Kasumi-1 (cell line): Measurements from ENCODE around the gene VIPR1.
"Not testable (repeated sequence)": the region's sequence is repeated elsewhere in the genome, so short reads cannot be mapped to it uniquely, and the experiment has no call there.

Experiments
- DNase-seq, 2 experiments: peaks; one replicate each; lab custom pipeline; 2025; lab: John Stamatoyannopoulos, UW

VIPR1 gene

DNA sequence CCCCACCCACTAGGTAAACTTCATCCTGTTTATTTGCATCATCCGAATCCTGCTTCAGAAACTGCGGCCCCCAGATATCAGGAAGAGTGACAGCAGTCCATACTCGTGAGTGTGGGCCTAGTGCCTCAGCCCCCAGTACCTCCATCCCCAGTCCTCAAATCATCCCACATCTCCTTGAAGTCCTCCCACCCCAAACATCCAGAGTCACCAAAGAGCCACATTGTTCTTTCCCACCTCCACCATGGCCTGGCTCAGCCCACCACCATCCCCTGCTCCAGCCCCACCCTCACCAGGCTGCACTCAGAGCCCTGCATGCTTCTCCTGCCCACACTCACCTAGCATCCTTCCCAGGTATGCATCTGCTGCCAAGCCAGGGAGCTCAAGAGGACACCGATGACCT is 29.8 kb downstream of the VIPR1 start:
- no peak for DNase-seq

DNA sequence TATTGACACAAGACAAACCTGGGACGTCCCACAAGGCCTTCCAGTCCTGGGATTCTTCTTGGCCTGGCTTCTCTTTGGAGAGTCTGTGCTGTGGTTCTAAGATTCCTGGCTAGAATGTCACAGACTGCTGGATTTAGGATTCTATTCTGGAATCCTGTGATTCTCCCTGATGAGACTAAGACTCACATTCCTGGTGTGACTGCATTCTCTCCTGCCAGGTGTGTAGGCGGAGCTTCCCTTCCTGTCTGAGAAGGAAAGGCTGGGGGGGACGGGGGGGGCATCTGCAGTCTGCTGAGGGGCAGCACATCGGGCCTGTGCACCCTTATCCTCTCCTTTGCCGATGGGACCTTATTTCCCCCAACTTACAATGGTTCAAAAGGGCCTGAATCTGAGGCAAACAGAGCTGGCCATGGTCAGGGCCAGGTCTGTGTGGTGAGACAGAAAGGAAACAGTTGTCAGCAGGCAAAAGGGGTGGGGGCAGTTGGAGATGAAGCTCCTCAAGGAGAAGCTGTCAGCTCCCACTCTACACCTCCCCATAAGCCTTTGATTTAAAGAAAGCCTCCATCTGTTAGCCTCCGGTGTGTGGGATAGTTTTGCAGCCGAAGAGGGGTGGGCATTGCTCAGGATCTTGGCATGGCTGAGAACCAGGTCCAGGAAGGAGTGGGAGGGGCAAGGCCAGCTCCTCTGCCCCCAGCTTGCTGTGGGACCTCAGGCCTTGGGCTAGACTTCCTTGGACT is 30.9 kb downstream of the VIPR1 start:
- DNase-seq: no peak

- DNase-seq: peak; percentile 58 to 82
These were observed 33.7 kb downstream of the VIPR1 start for GRCh38 chr3:42535981-42536784.

DNA sequence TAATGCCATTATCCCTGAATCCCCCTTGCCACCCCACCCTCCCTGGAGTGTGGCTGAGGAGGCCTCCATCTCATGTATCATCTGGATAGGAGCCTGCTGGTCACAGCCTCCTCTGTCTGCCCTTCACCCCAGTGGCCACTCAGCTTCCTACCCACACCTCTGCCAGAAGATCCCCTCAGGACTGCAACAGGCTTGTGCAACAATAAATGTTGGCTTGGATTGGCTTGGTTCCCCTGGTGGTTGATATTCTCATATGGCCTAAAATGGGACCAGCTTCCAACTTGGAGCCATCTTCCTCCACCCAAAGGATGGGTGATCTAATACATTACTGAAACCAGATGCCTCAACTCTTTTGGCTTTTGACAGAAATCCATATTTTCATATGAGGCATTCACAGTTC is 34.9 kb downstream of the VIPR1 start:
- DNase-seq: no peak

DNA sequence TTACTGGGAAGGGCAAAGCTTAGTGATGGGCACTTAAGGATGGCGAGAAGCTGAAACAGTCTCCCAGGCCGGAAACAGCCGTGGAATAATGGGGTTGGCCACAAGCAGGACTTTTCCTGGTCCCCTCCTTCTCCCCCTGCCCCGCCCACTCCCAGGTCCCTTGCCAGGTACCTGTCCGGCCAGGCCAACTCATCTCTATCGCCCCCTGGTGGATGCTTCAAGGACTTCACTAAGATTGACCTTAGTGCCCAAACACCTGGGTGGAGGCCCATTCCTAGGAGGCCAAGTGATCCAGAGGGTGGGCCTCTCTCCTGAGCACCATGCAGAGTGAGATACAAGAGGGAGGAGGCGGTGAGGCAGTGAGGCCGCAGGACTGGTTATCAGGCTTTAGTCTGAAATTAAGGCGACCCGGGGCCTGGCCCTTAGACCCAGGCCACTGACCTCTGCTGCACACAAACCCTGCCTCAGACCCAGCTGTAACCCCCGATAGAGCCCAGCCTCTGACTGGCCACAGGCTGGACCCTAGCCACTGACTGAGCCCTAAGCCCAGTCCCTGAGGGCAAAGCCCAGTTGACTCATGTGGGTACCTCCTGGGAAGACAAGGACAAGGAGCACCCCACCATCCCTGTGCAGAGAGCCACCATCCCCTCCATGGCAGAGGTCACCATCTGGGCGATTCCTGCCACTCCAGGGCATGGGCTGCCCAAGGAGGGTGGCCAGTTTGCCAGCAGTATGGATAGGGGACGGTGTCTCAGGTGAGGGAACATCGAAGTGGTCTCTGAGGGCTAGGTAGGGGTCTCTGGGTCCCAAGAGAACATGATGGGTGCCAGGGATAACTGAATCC is 37.6 kb downstream of the VIPR1 start:
- peak in 1 of 2 experiments; percentile 5 for DNase-seq

GRCh38 chr3:42541079-42541478 is 38.6 kb downstream of the VIPR1 start:
- no peak for DNase-seq

- no peak for DNase-seq
These were observed 42.2 kb downstream of the VIPR1 start for GRCh38 chr3:42544492-42545283.

- no peak for DNase-seq
These were observed 42.9 kb downstream of the VIPR1 start for GRCh38 chr3:42545284-42545900.

GRCh38 chr3:42546691-42547213 is 44.3 kb downstream of the VIPR1 start:
- no peak for DNase-seq

GRCh38 chr3:42547401-42547945 is 45.0 kb downstream of the VIPR1 start:
- DNase-seq: peak; percentile 48 to 57

DNA sequence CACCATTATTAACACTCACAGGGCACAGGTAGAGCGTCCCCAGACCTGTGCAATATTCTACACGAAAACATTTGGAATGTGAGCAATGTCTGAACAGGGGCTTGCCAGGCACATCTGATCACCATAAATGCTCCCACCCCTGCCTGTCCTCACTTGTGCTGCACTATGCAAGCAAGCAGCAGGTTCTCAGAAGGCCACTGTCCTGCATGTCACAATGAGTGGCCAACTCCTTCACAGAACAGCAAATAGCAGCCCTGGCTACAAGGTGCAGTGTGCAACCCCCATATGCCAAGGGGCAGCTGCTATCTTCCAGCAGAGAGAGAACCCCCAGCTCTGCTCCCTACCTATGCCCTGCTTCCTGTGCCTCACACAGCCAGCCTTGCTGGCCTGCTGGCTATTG is 46.7 kb downstream of the VIPR1 start:
- DNase-seq: no peak

GRCh38 chr3:42550250-42550649 is 47.8 kb downstream of the VIPR1 start:
- DNase-seq: no peak

DNA sequence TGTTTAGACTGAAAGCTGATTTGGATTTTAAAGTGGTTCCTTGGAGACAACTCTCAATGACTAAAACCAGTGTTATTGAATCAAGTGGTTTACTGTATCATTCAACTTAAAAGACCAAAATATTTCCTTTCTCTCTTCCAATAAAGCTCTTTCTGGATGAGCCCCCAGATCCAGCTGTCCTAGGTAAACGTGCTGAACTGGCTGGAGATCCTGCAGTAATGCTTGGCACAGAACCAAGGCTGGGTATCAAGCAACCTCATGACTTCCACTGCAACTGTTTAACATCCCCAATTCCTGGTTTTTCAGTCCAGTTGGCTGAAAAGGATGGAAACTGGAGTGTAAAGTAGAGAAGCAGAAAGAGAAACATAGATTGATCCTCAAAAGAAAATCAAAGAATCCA is 50.4 kb downstream of the VIPR1 start:
- no peak for DNase-seq

DNA sequence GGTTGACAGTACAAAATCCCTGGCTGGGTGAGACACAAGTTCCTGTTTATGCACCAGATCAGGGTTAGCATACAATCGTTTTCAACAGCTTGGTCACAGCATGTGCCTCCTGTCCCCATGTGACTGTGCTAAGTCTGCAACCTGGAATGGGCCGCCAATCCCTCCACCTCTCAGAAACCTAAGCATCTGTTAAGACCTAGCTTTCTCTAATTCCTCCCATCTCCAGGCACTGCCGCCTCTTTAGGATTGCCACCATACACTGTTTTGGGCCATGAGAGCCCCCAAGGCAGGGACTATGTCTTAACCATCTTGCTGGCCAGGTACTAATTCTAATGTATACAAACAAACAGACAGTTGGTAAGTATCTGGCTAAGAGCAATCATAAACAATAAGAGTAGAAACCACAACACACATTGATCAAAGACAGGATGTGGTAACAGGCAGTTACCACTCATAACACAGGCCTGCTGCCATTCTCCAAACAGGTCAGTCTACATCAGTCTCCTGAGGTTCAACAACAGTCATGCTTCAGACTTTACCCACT is 53.7 kb downstream of the VIPR1 start:
- DNase-seq: no peak

- DNase-seq: not testable (repeated sequence)
These were observed 54.4 kb downstream of the VIPR1 start for GRCh38 chr3:42556817-42557216.

DNA sequence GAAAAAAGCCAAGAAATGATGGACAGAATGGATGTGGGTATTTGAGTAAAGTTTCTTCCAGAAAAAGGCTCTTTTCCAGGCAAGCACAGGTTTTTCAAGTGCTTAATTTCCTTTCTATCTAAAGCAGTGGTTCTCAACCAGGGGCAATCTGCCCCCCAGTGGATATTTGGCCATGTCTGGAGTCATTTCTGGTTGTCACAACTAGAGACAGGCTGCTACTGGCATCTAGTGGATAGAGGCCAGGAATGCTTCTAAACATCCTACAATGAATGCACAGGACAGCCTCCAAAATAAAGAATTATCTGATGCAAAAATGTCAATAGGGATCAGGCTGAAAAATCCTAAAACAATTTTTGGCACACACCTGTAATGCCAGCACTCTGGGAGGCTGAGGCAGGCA is 55.4 kb downstream of the VIPR1 start:
- DNase-seq: peak; percentile 59 to 76

DNA sequence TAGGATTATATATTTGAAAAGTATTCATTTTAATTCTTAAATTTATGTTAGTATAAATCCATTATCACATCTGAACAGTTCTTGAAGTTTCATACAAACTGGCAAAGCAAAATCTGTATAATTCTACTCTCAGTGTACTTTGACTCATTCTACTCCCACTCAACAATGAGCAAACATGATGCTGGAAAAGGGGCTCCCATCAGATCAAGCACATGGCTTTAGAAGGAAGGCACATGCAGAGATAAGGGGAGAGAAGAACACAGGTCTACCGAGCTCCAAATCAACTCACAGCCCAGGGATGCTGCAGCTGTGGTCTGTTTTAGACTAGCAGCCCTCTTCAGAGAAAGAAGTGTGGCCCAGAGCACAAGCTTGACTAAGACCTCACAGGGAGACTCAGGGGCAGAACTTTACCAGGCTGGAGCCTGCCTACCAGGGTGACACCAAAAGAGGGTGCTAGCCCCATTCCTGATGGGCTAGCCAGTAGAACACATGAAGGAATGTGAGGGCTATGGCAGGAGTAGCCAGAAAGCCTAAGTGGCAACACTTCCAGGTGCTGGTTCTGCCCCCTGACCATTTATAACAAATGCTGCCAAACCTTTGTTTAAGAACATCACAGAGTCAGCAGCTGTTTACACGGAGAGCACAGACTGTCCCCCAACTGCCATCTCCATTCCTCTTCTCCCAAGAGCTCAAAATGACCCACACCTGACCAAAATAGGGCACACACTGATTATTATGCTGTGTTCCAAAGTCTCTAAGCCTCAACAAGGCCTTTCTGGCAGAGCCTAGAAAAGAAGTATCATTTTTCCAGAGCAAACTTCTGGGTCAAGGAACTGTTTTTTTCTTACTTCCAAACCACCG is 59.8 kb downstream of the VIPR1 start:
- DNase-seq: no peak

DNA sequence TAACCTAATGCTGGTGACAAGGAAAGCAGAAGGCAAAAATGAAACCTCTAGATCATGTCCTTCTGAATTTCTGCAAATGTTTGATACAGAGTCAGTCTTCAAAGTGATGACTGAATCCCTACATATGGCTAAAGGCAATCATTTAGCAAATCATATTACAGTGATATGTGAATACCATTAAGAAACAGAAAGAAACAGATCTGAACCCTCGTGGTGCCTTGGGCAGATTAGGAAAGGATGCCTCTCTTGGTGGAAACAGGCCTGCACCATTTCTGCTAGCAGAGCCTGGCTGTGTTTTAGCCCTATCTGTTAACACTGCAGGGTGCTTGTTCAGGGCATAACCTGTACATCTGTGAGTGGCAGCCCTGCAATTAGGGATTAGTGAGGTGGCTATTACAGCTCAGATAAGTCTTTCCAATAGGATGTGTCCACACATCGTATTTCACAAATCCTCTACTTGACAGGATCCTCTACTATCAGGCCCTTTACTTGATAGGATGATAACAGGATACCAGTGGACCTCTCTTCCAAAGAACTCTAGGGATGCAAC is 67.2 kb downstream of the VIPR1 start:
- DNase-seq: no peak

GRCh38 chr3:42572278-42572677 is 69.8 kb downstream of the VIPR1 start:
- DNase-seq: peak; percentile 36 to 52
